ENCODE results near the gene USP32. TPM values are rescaled to one million over a fixed set of nuclear protein-coding genes. Genes with fewer than 3 reads are reported as not detected.

The USP32 gene
- total RNA-seq, result 27.6 and 28.9 TPM in 2 replicates

GRCh38 chr17:60392042-60392844 is at the start of gene USP32:
Gene USP32, minus strand, starts transcription at chr17:60392133. Its CDS starts 194 bp downstream, at chr17:60391939.

GRCh38 chr17:60422162-60422665 is 30.3 kb upstream of the USP32 start, which contains the start of gene CHCT1:
Gene CHCT1, plus strand, starts transcription at chr17:60422489. Its CDS starts 104 bp downstream, at chr17:60422593.

GRCh38 chr17:60149691-60150582 is 242.0 kb downstream of the USP32 start, which contains the start of gene CA4:
Gene CA4, plus strand, starts transcription at chr17:60149973. Its CDS starts 62 bp downstream, at chr17:60150035.

Other genes with a start within 250 kb of the USP32 start
- gene CA4, start 242.2 kb downstream of the USP32 start, total RNA-seq, result 0.34 TPM in 1 of 2 replicates, not detected in the other
- gene CHCT1, start 30.4 kb upstream of the USP32 start, total RNA-seq, result not detected in 2 replicates
- 17.9 and 18.4 TPM in 2 replicates for gene APPBP2, start 134.1 kb upstream of the USP32 start, total RNA-seq
- gene PPM1D, start 208.1 kb upstream of the USP32 start, total RNA-seq, result 16.5 and 20.1 TPM in 2 replicates